ENCODE results near the gene LATS2. TPM values are rescaled to one million over a fixed set of nuclear protein-coding genes. Genes with fewer than 3 reads are reported as not detected.
A peak's percentile ranks its signal among the peaks of the same experiment; 100 is the strongest.
"Not testable (repeated sequence)": the region's sequence is repeated elsewhere in the genome, so short reads cannot be mapped to it uniquely, and the experiment has no call there.

Gene LATS2
- total RNA-seq, 2 donors from 2014 or later = 6.8 to 7.2 TPM

GRCh38 chr13:20939662-20940061 is 121.7 kb downstream of the LATS2 start:
- DNase-seq = no peak
- no peak for ATAC-seq (replicated peaks in 1 of 2)
- H3K4me1 Mint-ChIP-seq (ENCODE audit: low read depth) = peaks cover 5% of the 10 kb centered on the region
- no peak overlapping the region for H3K27ac Mint-ChIP-seq
- H3K9me3 Mint-ChIP-seq = no peaks in the 10 kb centered on the region
- H3K27me3 Mint-ChIP-seq (ENCODE audit: low read depth) = peaks cover 9% of the 10 kb centered on the region
- H3K4me3 Mint-ChIP-seq = no peak overlapping the region
- H3K36me3 Mint-ChIP-seq (ENCODE audit: insufficient read depth in 2 of 2) = no peaks in the 10 kb centered on the region

- Mint-ChIP-seq H3K27ac (no peak overlapping the region), H3K36me3 (ENCODE audit: insufficient read depth in 2 of 2) (no peaks in the 10 kb centered on the region), H3K4me3 (no peak overlapping the region), H3K9me3 (no peaks in the 10 kb centered on the region), H3K27me3 (ENCODE audit: low read depth) (peaks cover 5% of the 10 kb centered on the region), H3K4me1 (ENCODE audit: low read depth) (no peaks in the 10 kb centered on the region)
- no peak for DNase-seq
- ATAC-seq (replicated peaks in 1 of 2) = no peak
Observed at GRCh38 chr13:20938302-20938701, 123.1 kb downstream of the LATS2 start.

DNA sequence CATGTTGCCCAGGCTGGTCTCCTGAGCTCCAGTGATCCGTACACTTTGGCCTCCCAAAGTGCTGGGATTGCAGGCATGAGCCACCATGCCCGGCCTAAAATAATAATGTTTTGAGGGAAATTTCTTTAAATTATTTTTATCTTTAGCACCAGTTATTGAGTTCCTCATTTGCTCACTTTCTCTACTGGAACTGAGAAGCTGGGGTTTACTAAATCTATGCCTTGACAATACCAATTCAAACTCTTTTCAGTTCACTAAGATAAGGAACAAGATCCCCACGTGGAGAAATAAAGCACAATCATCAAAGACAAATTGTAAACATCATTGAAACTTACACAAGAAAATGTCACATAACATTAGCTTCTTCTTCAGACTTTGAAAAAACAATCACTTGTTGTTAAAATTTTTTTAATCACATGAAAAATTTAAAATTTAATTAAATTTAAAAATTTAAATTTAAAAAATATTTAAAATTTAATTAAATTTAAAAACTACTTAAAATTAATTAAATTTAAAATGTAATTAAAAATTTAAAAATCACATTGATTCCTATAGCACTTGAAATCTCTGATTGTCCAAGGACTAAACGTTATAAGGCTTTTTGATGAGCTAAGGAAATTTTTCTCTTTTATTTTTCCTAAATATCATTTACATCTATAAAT is 133.7 kb downstream of the LATS2 start:
- H3K36me3 Mint-ChIP-seq (ENCODE audit: insufficient read depth in 2 of 2) = no peaks in the 10 kb centered on the region
- ATAC-seq (replicated peaks in 1 of 2) (no peak), DNase-seq (no peak)
- H3K27me3 Mint-ChIP-seq (ENCODE audit: low read depth) = no peaks in the 10 kb centered on the region
- H3K4me1 Mint-ChIP-seq (ENCODE audit: low read depth) = no peaks in the 10 kb centered on the region
- no peak overlapping the region for H3K27ac Mint-ChIP-seq
- H3K4me3 Mint-ChIP-seq = no peak overlapping the region
- H3K9me3 Mint-ChIP-seq = no peaks in the 10 kb centered on the region

GRCh38 chr13:20925395-20925790 is 136.0 kb downstream of the LATS2 start:
- ATAC-seq (replicated peaks in 1 of 2); H3K9me3 Mint-ChIP-seq; H3K27ac Mint-ChIP-seq; H3K4me1 Mint-ChIP-seq (ENCODE audit: low read depth); DNase-seq; H3K36me3 Mint-ChIP-seq (ENCODE audit: insufficient read depth in 2 of 2); H3K4me3 Mint-ChIP-seq; H3K27me3 Mint-ChIP-seq (ENCODE audit: low read depth): not testable (repeated sequence)

- Mint-ChIP-seq H3K27me3 (ENCODE audit: low read depth) (no peaks in the 10 kb centered on the region), H3K9me3 (no peaks in the 10 kb centered on the region), H3K4me1 (ENCODE audit: low read depth) (no peaks in the 10 kb centered on the region), H3K4me3 (no peak overlapping the region), H3K36me3 (ENCODE audit: insufficient read depth in 2 of 2) (no peaks in the 10 kb centered on the region), H3K27ac (no peak overlapping the region)
- DNase-seq (peak; percentile 74 to 81), ATAC-seq (replicated peaks in 1 of 2) (peak; percentile 45 to 52)
Observed at GRCh38 chr13:20924758-20925394, 136.5 kb downstream of the LATS2 start.

DNA sequence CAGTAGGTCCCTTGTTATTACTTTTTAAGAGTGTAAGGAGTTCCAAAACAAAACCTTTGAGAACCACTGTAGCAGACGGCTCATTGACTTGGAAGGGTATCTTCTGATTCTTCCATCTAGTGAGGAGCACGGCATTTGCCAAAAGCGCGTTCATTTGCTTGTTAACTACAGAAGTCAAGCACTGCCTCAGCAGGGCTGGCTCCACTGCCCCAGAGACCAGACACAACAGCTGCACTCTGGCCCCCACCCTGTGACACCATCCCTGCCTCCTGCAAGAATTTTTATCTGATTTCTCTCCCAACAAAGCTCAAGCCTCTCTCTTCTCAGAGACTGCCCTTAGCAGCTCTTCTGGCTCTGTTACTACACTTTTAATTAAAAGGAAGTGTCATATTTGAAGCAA is 138.1 kb downstream of the LATS2 start:
- no peak overlapping the region for H3K27ac Mint-ChIP-seq
- H3K9me3 Mint-ChIP-seq = no peaks in the 10 kb centered on the region
- ATAC-seq (replicated peaks in 1 of 2) = no peak
- H3K36me3 Mint-ChIP-seq (ENCODE audit: insufficient read depth in 2 of 2) = no peaks in the 10 kb centered on the region
- DNase-seq = no peak
- H3K4me1 Mint-ChIP-seq (ENCODE audit: low read depth) = no peaks in the 10 kb centered on the region
- H3K27me3 Mint-ChIP-seq (ENCODE audit: low read depth) = no peaks in the 10 kb centered on the region
- H3K4me3 Mint-ChIP-seq = no peak overlapping the region

Other genes starting within 250 kb of the LATS2 start
- 10 to 100 TPM; 20.8 to 26.8 TPM for gene XPO4, start 158.8 kb downstream of the LATS2 start, total RNA-seq
- 100 to 1,000 TPM; 255 to 274 TPM for gene SAP18, start 78.5 kb upstream of the LATS2 start, total RNA-seq
- 10 to 100 TPM; 32.0 to 34.6 TPM for gene SKA3, start 115.0 kb upstream of the LATS2 start, total RNA-seq
- 10 to 100 TPM; 15.4 to 17.0 TPM for gene MRPL57, start 115.1 kb upstream of the LATS2 start, total RNA-seq

Measured in activated T-cell treated with anti-CD3 and anti-CD28 coated beads, Interleukin-2, amount 50 U/mL, for 72 hours (primary cell).